CD14-positive monocyte (primary cell): ENCODE results near the gene BET1. TPM values are rescaled to one million over a fixed set of nuclear protein-coding genes. Genes with fewer than 3 reads are reported as not detected.

Experiments used
- DNase-seq, 3 donors: peaks; one replicate each; pipeline ENCODE4 v3.0.0-alpha.2; 2011 to 2022
- H2AFZ ChIP-seq: 2 replicates; pipeline ENCODE4 v1.6.0; 2012; ENCODE audit warnings: mild to moderate bottlenecking, low read depth, low read length, inconsistent platforms; ENCODE audit not compliant: insufficient read depth, poor library complexity, severe bottlenecking
- H3K27ac ChIP-seq, 2 donors: 1 replicate in 1 of 2; 2 replicates in 1 of 2; pipeline ENCODE4 v1.5.1; 2012 to 2013; ENCODE audit warnings: low read length in 2 of 2, control low read depth in 1 of 2, inconsistent platforms in 1 of 2, low read depth in 1 of 2, mild to moderate bottlenecking in 1 of 2
- H3K27me3 ChIP-seq, 2 donors: one replicate each; pipeline versions ENCODE4 v1.6.0 to v1.6.1; 2011 to 2013; ENCODE audit warnings: low read length in 2 of 2; ENCODE audit not compliant: control insufficient read depth in 2 of 2, insufficient read depth in 2 of 2
- H3K36me3 ChIP-seq, 2 donors: replicated peaks in 1 of 2; 1 replicate in 1 of 2; 2 replicates in 1 of 2; pipeline versions ENCODE4 v1.5.1 to v1.6.1; 2012 to 2013; ENCODE audit warnings: low read length in 2 of 2, control low read depth in 1 of 2, inconsistent platforms in 1 of 2, mild to moderate bottlenecking in 1 of 2; ENCODE audit not compliant: insufficient read depth in 2 of 2, control insufficient read depth in 1 of 2
- H3K4me1 ChIP-seq, 2 donors: 1 replicate in 1 of 2; 2 replicates in 1 of 2; pipeline versions ENCODE4 v1.5.1 to v1.6.1; 2012 to 2013; ENCODE audit warnings: low read length in 2 of 2, control low read depth in 1 of 2, inconsistent platforms in 1 of 2, mild to moderate bottlenecking in 1 of 2, moderate library complexity in 1 of 2; ENCODE audit not compliant: insufficient read depth in 2 of 2, control insufficient read depth in 1 of 2
- H3K4me2 ChIP-seq: replicated peaks from 2 replicates; pipeline ENCODE3; 2012; ENCODE audit warnings: low read length, moderate library complexity, mild to moderate bottlenecking; ENCODE audit not compliant: poor library complexity, severe bottlenecking; ENCODE audit errors: extremely low read depth
- H3K4me3 ChIP-seq, 3 experiments: fragments of 200-600 bp in 1 of 3; sonication (generic) in 1 of 3; replicated peaks in 1 of 3; 1 replicate in 2 of 3; 2 replicates in 1 of 3; pipeline ENCODE4 v1.5.1; 2011 to 2013; ENCODE audit warnings: low read length in 3 of 3, mild to moderate bottlenecking in 3 of 3, control low read depth in 2 of 3, low read depth in 2 of 3, inconsistent platforms in 1 of 3, moderate library complexity in 1 of 3
- H3K79me2 ChIP-seq: 2 replicates; pipeline ENCODE4 v1.6.0; 2012; ENCODE audit warnings: mild to moderate bottlenecking, control low read depth, inconsistent platforms, low read length, moderate library complexity; ENCODE audit not compliant: insufficient read depth
- H3K9ac ChIP-seq: 2 replicates; pipeline ENCODE4 v1.6.0; 2017; ENCODE audit warnings: low read length, mild to moderate bottlenecking; ENCODE audit not compliant: insufficient read depth, poor library complexity, severe bottlenecking
- H3K9me3 ChIP-seq, 2 donors: replicated peaks in 1 of 2; 1 replicate in 1 of 2; 2 replicates in 1 of 2; pipeline versions ENCODE4 v1.5.1 to v1.6.1; 2012 to 2013; ENCODE audit warnings: low read length in 2 of 2, control low read depth in 1 of 2; ENCODE audit not compliant: control insufficient read depth in 1 of 2, insufficient read depth in 1 of 2
- H4K20me1 ChIP-seq: 2 replicates; pipeline ENCODE4 v1.6.0; 2012; ENCODE audit warnings: mild to moderate bottlenecking, low read length, control low read depth, moderate library complexity; ENCODE audit not compliant: insufficient read depth
- H3K27ac Mint-ChIP-seq, 7 donors: one replicate each; pipeline ENCODE4 v1.8.0; 2020; ENCODE audit warnings: mild to moderate bottlenecking in 7 of 7, mixed read lengths in 7 of 7, moderate library complexity in 6 of 7, inconsistent platforms in 2 of 7
- H3K27me3 Mint-ChIP-seq, 3 donors: one replicate each; pipeline ENCODE4 v1.8.0; 2021 to 2022; ENCODE audit warnings: low read depth in 3 of 3, mild to moderate bottlenecking in 3 of 3, mixed read lengths in 3 of 3, moderate library complexity in 3 of 3, inconsistent platforms in 1 of 3
- H3K36me3 Mint-ChIP-seq, 2 donors: one replicate each; pipeline ENCODE4 v1.8.0; 2020; ENCODE audit warnings: mixed read lengths in 2 of 2, inconsistent platforms in 1 of 2, mild to moderate bottlenecking in 1 of 2
- H3K4me1 Mint-ChIP-seq: one replicate; pipeline ENCODE4 v1.8.0; 2020; ENCODE audit warnings: mild to moderate bottlenecking, mixed read lengths
- H3K4me3 Mint-ChIP-seq, 2 donors: one replicate each; pipeline ENCODE4 v1.8.0; 2020; ENCODE audit warnings: mild to moderate bottlenecking in 2 of 2, mixed read lengths in 2 of 2, moderate library complexity in 1 of 2
- H3K9me3 Mint-ChIP-seq, 7 donors: one replicate each; pipeline ENCODE4 v1.8.0; 2020 to 2022; ENCODE audit warnings: mixed read lengths in 7 of 7, mild to moderate bottlenecking in 6 of 7, moderate library complexity in 6 of 7, inconsistent platforms in 2 of 7
- WGBS: methylation state at CpG from one replicate; pipeline ENCODE4 v1.1.5; 2013; ENCODE audit warnings: missing lambda C conversion rate; ENCODE audit not compliant: insufficient coverage; 5-methylcytosine and 5-hydroxymethylcytosine counted together
- intact Hi-C, 2 donors: fragments of 100-400 bp; cut with micrococcal nuclease; formaldehyde crosslinking; loops; one replicate each; pipeline versions ENCODE4 v1.15.0 to v1.15.1; 2023
- polyA plus RNA-seq, 3 donors: library from polyadenylated mRNA; depleted of rRNA in 1 of 3; unstranded in 2 of 3; stranded (reverse) in 1 of 3; fragments of 300-500 nt in 2 of 3; fragments of >200 nt in 1 of 3; fragmentation: Illumina TruSeq in 2 of 3; gene quantifications; 1 replicate in 2 of 3; 2 replicates in 1 of 3; pipeline ENCODE4 v1.2.3, GENCODE V29; 2012 to 2021
- TF ChIP-seq, protein P1 (sequence below): fragments of 200-600 bp; IDR thresholded peaks from one replicate; pipeline ENCODE4 v1.8.0; 2022; ENCODE audit warnings: antibody characterized with exemption, mild to moderate bottlenecking

BET1 gene
- polyA plus RNA-seq, 3 donors: 5.4 to 14.1 (median 8.2) TPM

DNA sequence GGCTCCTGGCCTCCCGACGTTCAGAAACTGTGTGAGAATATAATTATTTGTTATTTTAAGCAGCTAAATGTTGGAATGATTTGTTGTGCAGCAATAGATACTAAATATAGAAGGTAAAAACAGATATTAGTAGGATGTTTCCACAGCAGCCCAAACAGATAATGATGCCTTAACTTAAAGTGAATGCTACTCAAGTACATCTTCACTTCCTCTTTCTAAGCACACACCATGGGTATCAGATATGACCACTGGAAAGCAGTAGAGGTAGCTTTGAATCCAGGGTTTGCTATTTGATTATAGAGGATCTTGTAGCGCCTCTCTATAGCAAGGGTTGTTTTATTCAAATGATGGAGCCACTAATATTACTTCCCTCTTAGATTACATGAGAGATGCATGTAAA lies 38.2 kb upstream of the BET1 start:
- no peaks in the 10 kb centered on the region for H3K9me3 ChIP-seq
- WGBS: no CpG with 5 or more reads among the region's 3 CpGs

GRCh38 chr7:94041529-94041928 lies 37.4 kb upstream of the BET1 start:
- H4K20me1 ChIP-seq: no peaks in the 10 kb centered on the region
- H3K9ac ChIP-seq: no peak overlapping the region
- no peak for DNase-seq
- Mint-ChIP-seq H3K4me1 (peaks cover 17% of the 10 kb centered on the region), H3K36me3 (peaks cover 0 to 3% of the 10 kb centered on the region in 2 donors), H3K27ac (no peak overlapping the region), H3K4me3 (peak overlapping the region in 1 of 2 donors; percentile 37), H3K27me3 (peaks cover 19 to 34% (median 21%) of the 10 kb centered on the region in 3 donors), H3K9me3 (peaks cover 0 to 2% (median 1%) of the 10 kb centered on the region in 7 donors)
- no peaks in the 10 kb centered on the region for H3K36me3 ChIP-seq
- H3K4me3 ChIP-seq: no peak overlapping the region
- H3K27me3 ChIP-seq: peaks cover 36% of the 10 kb centered on the region in 2 donors
- H3K79me2 ChIP-seq: no peaks in the 10 kb centered on the region
- H3K4me2 ChIP-seq: no peak overlapping the region
- TF ChIP-seq, protein P1, sequence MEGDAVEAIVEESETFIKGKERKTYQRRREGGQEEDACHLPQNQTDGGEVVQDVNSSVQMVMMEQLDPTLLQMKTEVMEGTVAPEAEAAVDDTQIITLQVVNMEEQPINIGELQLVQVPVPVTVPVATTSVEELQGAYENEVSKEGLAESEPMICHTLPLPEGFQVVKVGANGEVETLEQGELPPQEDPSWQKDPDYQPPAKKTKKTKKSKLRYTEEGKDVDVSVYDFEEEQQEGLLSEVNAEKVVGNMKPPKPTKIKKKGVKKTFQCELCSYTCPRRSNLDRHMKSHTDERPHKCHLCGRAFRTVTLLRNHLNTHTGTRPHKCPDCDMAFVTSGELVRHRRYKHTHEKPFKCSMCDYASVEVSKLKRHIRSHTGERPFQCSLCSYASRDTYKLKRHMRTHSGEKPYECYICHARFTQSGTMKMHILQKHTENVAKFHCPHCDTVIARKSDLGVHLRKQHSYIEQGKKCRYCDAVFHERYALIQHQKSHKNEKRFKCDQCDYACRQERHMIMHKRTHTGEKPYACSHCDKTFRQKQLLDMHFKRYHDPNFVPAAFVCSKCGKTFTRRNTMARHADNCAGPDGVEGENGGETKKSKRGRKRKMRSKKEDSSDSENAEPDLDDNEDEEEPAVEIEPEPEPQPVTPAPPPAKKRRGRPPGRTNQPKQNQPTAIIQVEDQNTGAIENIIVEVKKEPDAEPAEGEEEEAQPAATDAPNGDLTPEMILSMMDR: no peak
- no peaks in the 10 kb centered on the region for H3K9me3 ChIP-seq
- intact Hi-C loops: no loop called here
- peaks cover 12 to 14% of the 10 kb centered on the region in 2 donors for H3K4me1 ChIP-seq
- H2AFZ ChIP-seq: no peak overlapping the region
- no peak overlapping the region for H3K27ac ChIP-seq

More for the DNA sequence above, 38.2 kb upstream of the BET1 start:
- Mint-ChIP-seq H3K27me3 (peaks cover 17 to 33% (median 18%) of the 10 kb centered on the region in 3 donors), H3K4me3 (no peak overlapping the region), H3K9me3 (peaks cover 0 to 2% (median 1%) of the 10 kb centered on the region in 7 donors), H3K27ac (no peak overlapping the region), H3K4me1 (peaks cover 17% of the 10 kb centered on the region), H3K36me3 (peaks cover 0 to 3% of the 10 kb centered on the region in 2 donors)
- no peak overlapping the region for H3K27ac ChIP-seq
- H3K9ac ChIP-seq: no peak overlapping the region
- intact Hi-C loops: no loop called here
- H3K4me3 ChIP-seq: no peak overlapping the region
- no peaks in the 10 kb centered on the region for H3K36me3 ChIP-seq
- no peak overlapping the region for H3K4me2 ChIP-seq
- TF ChIP-seq, protein P1: no peak
- H2AFZ ChIP-seq: no peak overlapping the region
- DNase-seq: no peak
- H3K4me1 ChIP-seq: peaks cover 12 to 14% of the 10 kb centered on the region in 2 donors
- H3K79me2 ChIP-seq: no peaks in the 10 kb centered on the region
- H4K20me1 ChIP-seq: no peaks in the 10 kb centered on the region
- H3K27me3 ChIP-seq: peaks cover 30 to 33% of the 10 kb centered on the region in 2 donors
